Mesothelial cell of epicardium (in vitro differentiated cells): Measurements from ENCODE around the gene ACTA1. TPM values are rescaled to one million over a fixed set of nuclear protein-coding genes. Genes with fewer than 3 reads are reported as not detected.

ENCODE experiments used
- DNase-seq, 2 experiments: peaks; one replicate each; pipeline ENCODE4 v3.0.0; 2021; ENCODE audit warnings: low spot score in 2 of 2; ENCODE audit not compliant: unreplicated experiment in 2 of 2
- H3K27ac Mint-ChIP-seq: 2 replicates; pipeline ENCODE4 v1.8.0; 2021; ENCODE audit warnings: mixed read lengths
- H3K27me3 Mint-ChIP-seq: 2 replicates; pipeline ENCODE4 v1.8.0; 2021; ENCODE audit warnings: low read depth, mixed read lengths
- H3K36me3 Mint-ChIP-seq: 2 replicates; pipeline ENCODE4 v1.8.0; 2021; ENCODE audit warnings: mixed read lengths
- H3K4me1 Mint-ChIP-seq: 2 replicates; pipeline ENCODE4 v1.8.0; 2021; ENCODE audit warnings: mixed read lengths
- H3K4me3 Mint-ChIP-seq: 2 replicates; pipeline ENCODE4 v1.8.0; 2021; ENCODE audit warnings: mild to moderate bottlenecking, moderate library complexity, mixed read lengths
- H3K9me3 Mint-ChIP-seq: 2 replicates; pipeline ENCODE4 v1.8.0; 2021; ENCODE audit warnings: mixed read lengths
- CTCF ChIP-seq: fragments of 200-600 bp; sonication (generic); IDR thresholded peaks from one replicate; pipeline ENCODE4 v1.5.0; 2021; ENCODE audit warnings: antibody characterized with exemption; ENCODE audit not compliant: unreplicated experiment
- total RNA-seq: library from RNA; stranded (reverse); gene quantifications from 3 replicates; pipeline ENCODE4 v1.2.1, GENCODE V29; 2021

ACTA1 gene
- total RNA-seq, 1 donor from 2014 or later, result 3.6 TPM

- no peaks in the 10 kb centered on the region for H3K27me3 Mint-ChIP-seq
- peaks cover 61% of the 10 kb centered on the region for H3K36me3 Mint-ChIP-seq
- no peaks in the 10 kb centered on the region for H3K9me3 Mint-ChIP-seq
- H3K4me3 Mint-ChIP-seq, result no peak overlapping the region
- H3K27ac Mint-ChIP-seq, result no peak overlapping the region
- no peaks in the 10 kb centered on the region for H3K4me1 Mint-ChIP-seq
- TF ChIP-seq CTCF, result no peak
- DNase-seq, result no peak
Observed at GRCh38 chr1:229461032-229461668, 27.3 kb upstream of the ACTA1 start.

DNA sequence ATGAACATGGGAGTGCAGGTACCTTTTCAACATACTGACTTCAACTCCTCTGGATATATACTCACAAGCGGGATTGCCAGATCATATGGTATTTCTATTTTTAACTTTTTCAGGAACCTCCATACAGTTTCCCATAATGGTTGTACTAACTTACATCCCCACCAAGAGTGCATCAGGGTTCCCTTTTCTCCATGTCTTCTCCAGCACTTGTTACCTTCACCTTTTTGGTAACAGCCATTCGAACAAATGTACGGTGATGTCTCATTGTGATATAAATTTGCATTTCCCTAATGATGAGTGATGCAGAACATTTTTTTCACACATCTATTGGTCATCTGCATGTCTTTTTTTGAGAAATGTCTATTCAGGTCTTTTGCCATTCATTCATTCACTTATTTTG, 25.9 kb upstream of the ACTA1 start:
- peaks cover 60% of the 10 kb centered on the region for H3K36me3 Mint-ChIP-seq
- H3K27ac Mint-ChIP-seq, result no peak overlapping the region
- H3K27me3 Mint-ChIP-seq, result no peaks in the 10 kb centered on the region

GRCh38 chr1:229457436-229457835, 23.5 kb upstream of the ACTA1 start:
- H3K9me3 Mint-ChIP-seq, result no peaks in the 10 kb centered on the region
- DNase-seq, result no peak
- peaks cover 44% of the 10 kb centered on the region for H3K36me3 Mint-ChIP-seq
- H3K27ac Mint-ChIP-seq, result no peak overlapping the region
- no peak for TF ChIP-seq CTCF
- no peaks in the 10 kb centered on the region for H3K27me3 Mint-ChIP-seq
- no peak overlapping the region for H3K4me3 Mint-ChIP-seq
- no peaks in the 10 kb centered on the region for H3K4me1 Mint-ChIP-seq

More for the DNA sequence above, 25.9 kb upstream of the ACTA1 start:
- DNase-seq, result no peak
- H3K4me1 Mint-ChIP-seq, result no peaks in the 10 kb centered on the region
- H3K9me3 Mint-ChIP-seq, result no peaks in the 10 kb centered on the region
- H3K4me3 Mint-ChIP-seq, result no peak overlapping the region
- TF ChIP-seq CTCF, result no peak

- no peak for TF ChIP-seq CTCF
- H3K4me3 Mint-ChIP-seq, result no peak overlapping the region
- H3K27me3 Mint-ChIP-seq, result no peaks in the 10 kb centered on the region
- no peaks in the 10 kb centered on the region for H3K9me3 Mint-ChIP-seq
- DNase-seq, result no peak
- no peak overlapping the region for H3K27ac Mint-ChIP-seq
- H3K4me1 Mint-ChIP-seq, result no peaks in the 10 kb centered on the region
- H3K36me3 Mint-ChIP-seq, result peaks cover 37% of the 10 kb centered on the region
Observed at GRCh38 chr1:229456016-229456415, 22.1 kb upstream of the ACTA1 start.

GRCh38 chr1:229454056-229454455, 20.2 kb upstream of the ACTA1 start:
- DNase-seq, result no peak
- no peaks in the 10 kb centered on the region for H3K4me1 Mint-ChIP-seq
- H3K4me3 Mint-ChIP-seq, result no peak overlapping the region
- peaks cover 28% of the 10 kb centered on the region for H3K36me3 Mint-ChIP-seq
- no peak overlapping the region for H3K27ac Mint-ChIP-seq
- TF ChIP-seq CTCF, result no peak
- no peaks in the 10 kb centered on the region for H3K27me3 Mint-ChIP-seq
- no peaks in the 10 kb centered on the region for H3K9me3 Mint-ChIP-seq
